ENCODE results near the gene YEATS2. TPM values are rescaled to one million over a fixed set of nuclear protein-coding genes. Genes with fewer than 3 reads are reported as not detected.

YEATS2 gene
- total and polyA plus RNA-seq, 4 donors = 4.5 to 48.1 (median 17.8) TPM

Other genes with a start within 250 kb of the YEATS2 start
- gene KLHL6, start 142.1 kb upstream of the YEATS2 start, total RNA-seq = 1 to 10 TPM; 4.6 to 6.8 TPM
- gene KLHL6, start 142.1 kb upstream of the YEATS2 start, polyA plus RNA-seq = 1 to 10 TPM in 1 of 2 donors, under 1 TPM in 1; 0.18 to 1.3 TPM
- 10 to 100 TPM; 33.7 to 62.6 TPM for gene KLHL24, start 62.2 kb upstream of the YEATS2 start, total RNA-seq
- gene KLHL24, start 62.2 kb upstream of the YEATS2 start, polyA plus RNA-seq = 10 to 100 TPM; 10.8 to 14.1 TPM
- 1 to 10 TPM; 1.7 TPM for gene MAP6D1, start 127.8 kb downstream of the YEATS2 start, total RNA-seq
- not detected for gene MAP6D1, start 127.8 kb downstream of the YEATS2 start, polyA plus RNA-seq
- gene PARL, start 187.1 kb downstream of the YEATS2 start, total RNA-seq = 10 to 100 TPM; 49.5 to 56.5 TPM
- 10 to 100 TPM; 64.2 to 76.4 TPM for gene PARL, start 187.1 kb downstream of the YEATS2 start, polyA plus RNA-seq

All from aorta (tissue), 4 donors.